ENCODE data around the gene TRIM43.
"Not testable (repeated sequence)": the region's sequence is repeated elsewhere in the genome, so short reads cannot be mapped to it uniquely, and the experiment has no call there.

Gene TRIM43

DNA sequence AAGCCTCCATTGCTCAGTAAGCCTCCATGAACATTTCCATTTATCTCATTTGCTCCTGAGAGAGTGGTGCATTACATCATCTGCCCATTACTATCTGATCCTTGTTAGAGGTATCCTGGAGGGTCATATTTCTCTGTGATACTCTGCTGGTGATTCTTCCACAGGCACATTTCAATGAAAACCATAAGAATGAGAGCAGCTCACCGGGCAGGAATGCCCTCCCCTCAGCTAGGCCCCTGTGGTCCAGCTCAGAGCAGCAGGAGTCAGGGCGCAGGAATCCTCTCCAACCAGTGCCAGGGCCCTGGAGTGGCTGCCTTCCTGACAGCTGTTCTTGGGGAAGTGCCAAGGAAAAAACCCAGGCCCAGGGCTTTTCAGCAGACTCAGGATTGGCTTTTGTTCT, 50.0 kb downstream of the TRIM43 start:
- peak; percentile 64 for DNase-seq (ENCODE audit: low read depth)

DNA sequence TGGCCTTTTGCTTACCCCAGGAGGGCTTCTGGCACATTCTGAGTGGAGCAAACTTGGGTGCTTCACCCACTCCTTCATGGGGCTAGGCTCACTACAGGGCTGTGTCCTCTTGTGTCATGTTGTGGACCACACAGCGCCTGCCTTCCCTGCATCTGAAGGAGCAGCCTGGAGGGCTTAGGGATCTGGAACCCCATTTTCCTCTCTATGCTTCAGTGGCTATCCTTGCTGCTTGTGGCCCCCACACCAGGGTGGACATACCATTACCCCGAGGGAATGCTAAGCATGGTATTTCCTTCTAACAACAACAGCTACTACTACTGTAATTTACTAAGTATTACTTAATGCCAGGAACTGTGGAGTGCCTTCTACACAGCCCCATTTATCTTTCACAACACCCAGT, 50.6 kb downstream of the TRIM43 start:
- DNase-seq (ENCODE audit: low read depth): peak; percentile 2

DNA sequence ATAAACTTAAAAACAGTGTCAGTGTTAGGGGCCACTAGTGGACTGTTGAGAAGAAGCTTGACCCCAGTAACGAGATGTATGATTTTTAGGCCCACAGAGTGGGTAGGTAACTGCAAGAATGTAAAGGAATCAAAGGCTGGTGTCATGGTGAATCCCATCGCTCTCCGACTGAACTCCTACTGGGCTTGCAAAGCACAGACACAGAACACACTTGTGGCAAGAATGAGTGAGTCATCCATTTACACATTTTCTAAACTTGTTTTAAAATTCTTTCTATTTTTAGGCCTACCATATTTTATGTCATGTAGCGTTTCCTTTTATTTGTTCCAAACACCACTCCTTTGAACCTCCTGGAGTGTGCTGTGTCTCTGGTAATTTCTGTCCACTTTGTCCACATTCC, 51.1 kb downstream of the TRIM43 start:
- not testable (repeated sequence) for DNase-seq (ENCODE audit: low read depth)

DNA sequence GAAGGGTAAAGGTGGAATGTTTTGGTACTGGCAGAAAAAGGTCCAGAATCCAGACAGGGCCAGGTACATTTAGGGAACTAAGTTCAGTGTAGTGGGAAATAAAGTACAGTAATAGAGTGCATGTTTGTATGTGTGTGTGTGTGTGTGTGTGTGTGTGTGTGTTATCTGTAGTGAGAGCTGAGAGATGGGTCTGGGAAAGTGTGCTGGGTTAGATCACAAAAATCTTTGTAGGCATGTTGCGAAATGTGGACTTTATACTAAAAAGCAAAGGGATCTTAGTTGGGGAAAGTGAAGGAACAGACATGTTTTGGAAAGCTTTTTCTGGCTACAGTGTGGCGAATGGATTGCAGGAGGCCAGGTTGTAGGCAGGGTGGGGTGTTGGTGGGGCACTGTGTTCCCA, 53.5 kb downstream of the TRIM43 start:
- DNase-seq (ENCODE audit: low read depth): not testable (repeated sequence)

DNA sequence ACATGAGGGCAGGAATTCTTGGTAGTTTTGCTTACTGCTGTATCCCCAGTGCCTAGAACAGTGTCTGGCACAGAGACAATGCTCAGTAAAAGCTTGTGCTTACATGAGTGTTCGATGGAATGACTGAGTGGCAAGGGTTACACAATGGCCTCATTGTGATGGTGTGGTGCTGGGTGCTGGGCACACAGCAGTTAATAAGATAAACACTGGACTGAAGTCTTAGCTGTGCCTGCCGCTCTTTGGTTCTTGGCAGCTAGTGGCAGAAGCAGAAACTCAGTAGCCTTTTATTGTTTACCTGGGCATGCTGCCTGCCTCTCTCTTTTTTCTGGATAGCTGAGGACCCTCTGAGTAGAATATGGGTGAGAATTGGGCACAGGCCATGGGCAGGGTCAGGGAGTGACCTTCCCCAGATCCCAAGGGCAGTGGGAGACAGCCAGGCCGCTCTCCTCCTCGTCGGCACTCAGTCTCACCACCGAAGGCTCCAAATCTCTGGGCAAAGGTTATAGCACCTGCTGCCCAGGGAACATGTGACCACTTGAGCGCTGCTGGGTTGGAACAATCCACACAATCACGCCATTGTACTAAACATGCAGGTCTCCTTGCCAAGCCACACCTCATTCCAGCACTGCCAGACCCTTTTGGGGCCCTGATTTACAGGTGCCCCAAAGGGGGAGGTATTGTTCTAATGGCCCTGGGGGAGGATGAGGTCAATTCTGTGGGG, 54.6 kb downstream of the TRIM43 start:
- DNase-seq (ENCODE audit: low read depth): not testable (repeated sequence)

DNA sequence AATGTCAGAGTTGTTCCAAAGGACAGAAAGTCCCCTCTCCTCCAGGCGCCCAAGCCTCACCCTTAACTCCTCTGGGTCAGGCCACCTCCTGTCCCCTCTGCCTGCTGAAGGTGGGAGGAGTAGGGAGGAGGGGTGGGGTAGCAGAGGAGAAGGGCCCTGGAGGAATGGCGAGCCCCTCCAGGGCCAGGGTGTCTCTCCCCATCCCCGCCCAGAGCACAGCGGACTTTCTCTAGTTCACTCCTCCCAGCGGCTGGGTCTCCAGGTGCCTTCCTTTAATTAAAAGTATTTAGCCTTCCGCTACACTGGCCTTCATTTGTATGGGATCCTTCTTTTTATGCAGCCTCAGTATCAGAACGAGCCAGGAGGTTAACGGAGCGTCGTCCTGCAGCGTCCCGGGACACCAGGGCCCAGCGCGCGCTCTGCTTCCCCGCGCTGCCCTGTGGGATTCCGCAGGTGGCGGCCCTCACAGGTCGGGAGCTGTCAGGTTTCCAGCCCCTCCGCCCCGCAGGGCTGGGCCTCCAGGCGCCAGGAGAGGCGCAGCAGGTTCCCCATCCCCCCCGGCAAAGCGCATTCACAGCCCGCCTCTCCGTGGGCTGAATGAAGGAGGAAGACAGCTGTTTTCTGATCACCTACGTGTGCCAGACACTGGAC, 57.2 kb downstream of the TRIM43 start:
- not testable (repeated sequence) for DNase-seq (ENCODE audit: low read depth)
